Bone marrow (tissue), 2 donors: Measurements from ENCODE around the gene ORAI3.
A peak's percentile ranks its signal among the peaks of the same experiment; 100 is the strongest.

Experiments
- DNase-seq, 2 donors: peaks; one replicate each; lab custom pipeline; 2025; lab: John Stamatoyannopoulos, UW

The ORAI3 gene

GRCh38 chr16:30948667-30949649 lies at the start of gene ORAI3:
ORAI3 (plus strand) TSS chr16:30949068; CDS start chr16:30949290, 222 bp downstream.
- DNase-seq, result peak; percentile 45 to 47

GRCh38 chr16:30899794-30900193 lies 49.1 kb upstream of the ORAI3 start:
- no peak for DNase-seq

GRCh38 chr16:30900588-30900987 lies 48.3 kb upstream of the ORAI3 start:
- DNase-seq, result no peak

- DNase-seq, result no peak
Observed at GRCh38 chr16:30901201-30902028, 47.5 kb upstream of the ORAI3 start.

GRCh38 chr16:30902029-30902972 lies 46.6 kb upstream of the ORAI3 start:
- DNase-seq, result peak; percentile 63 to 65

GRCh38 chr16:30903002-30903401 lies 45.9 kb upstream of the ORAI3 start:
- DNase-seq, result no peak

GRCh38 chr16:30903596-30903995 lies 45.3 kb upstream of the ORAI3 start:
- peak; percentile 22 to 81 for DNase-seq

GRCh38 chr16:30904114-30904780 lies 44.6 kb upstream of the ORAI3 start:
- peak; percentile 12 to 53 for DNase-seq

GRCh38 chr16:30907064-30907463 lies 41.8 kb upstream of the ORAI3 start:
- no peak for DNase-seq

- DNase-seq, result no peak
Observed at GRCh38 chr16:30910427-30911029, 38.3 kb upstream of the ORAI3 start.

GRCh38 chr16:30912794-30913412 lies 36.0 kb upstream of the ORAI3 start:
- DNase-seq, result no peak

- no peak for DNase-seq
Observed at GRCh38 chr16:30914830-30915229, 34.0 kb upstream of the ORAI3 start.

GRCh38 chr16:30918614-30919013 lies 30.3 kb upstream of the ORAI3 start:
- no peak for DNase-seq

- no peak for DNase-seq
Observed at GRCh38 chr16:30920891-30921290, 28.0 kb upstream of the ORAI3 start.

- no peak for DNase-seq
Observed at GRCh38 chr16:30921459-30921747, 27.5 kb upstream of the ORAI3 start.

GRCh38 chr16:30921748-30922419 lies 27.0 kb upstream of the ORAI3 start:
- DNase-seq, result peak; percentile 67 to 82

GRCh38 chr16:30922420-30922959 lies 26.4 kb upstream of the ORAI3 start:
- DNase-seq, result peak; percentile 98 to 99

GRCh38 chr16:30922960-30923535 lies 25.8 kb upstream of the ORAI3 start:
- peak; percentile 98 for DNase-seq

GRCh38 chr16:30923554-30924075 lies 25.3 kb upstream of the ORAI3 start, which contains the start of gene FBXL19:
FBXL19 (plus strand) TSS chr16:30923572; CDS start chr16:30925755, 2,183 bp downstream.
- no peak for DNase-seq
